K562 (cell line): ENCODE data around the gene ALDH16A1.

Source experiments
- CBFB ChIP-seq: sonication (generic); formaldehyde crosslinking; IDR thresholded peaks from 2 replicates; pipeline ENCODE4 v1.4.0; 2020; ENCODE audit warnings: mild to moderate bottlenecking, missing genetic modification reagents
- CBX5 ChIP-seq: IDR thresholded peaks from 2 replicates; pipeline ENCODE4 v1.6.1; 2014; ENCODE audit warnings: low read depth, borderline replicate concordance
- CEBPB ChIP-seq: fragments of 450-650 bp; IDR thresholded peaks from 2 replicates; pipeline ENCODE4 v1.6.1; 2016; ENCODE audit warnings: missing genetic modification characterization, missing compliant biosample characterization
- FOXJ3 ChIP-seq: sonication (generic); formaldehyde crosslinking; IDR thresholded peaks from 2 replicates; pipeline ENCODE4 v1.4.0; 2020; ENCODE audit warnings: mild to moderate bottlenecking, missing genetic modification reagents
- MAZ ChIP-seq, 2 experiments: fragments of 450-650 bp in 1 of 2; sonication (generic) in 1 of 2; formaldehyde crosslinking; IDR thresholded peaks in 1 of 2; conservative IDR thresholded peaks in 1 of 2; 2 replicates each; pipeline versions ENCODE4 v1.4.0 to v1.5.0; 2020; ENCODE audit warnings: mild to moderate bottlenecking in 1 of 2, missing genetic modification reagents in 1 of 2
- MCM5 ChIP-seq: fragments of 450-650 bp; IDR thresholded peaks from 2 replicates; pipeline ENCODE4 v1.6.1; 2016; ENCODE audit warnings: low read depth
- MEF2D ChIP-seq: conservative IDR thresholded peaks from 2 replicates; pipeline ENCODE4 v1.6.1; 2016; ENCODE audit warnings: low read depth, missing genetic modification characterization, missing compliant biosample characterization
- SAP30 ChIP-seq: fragments of 200-600 bp; sonication (generic); IDR thresholded peaks from 2 replicates; pipeline ENCODE4 v1.6.1; 2012; ENCODE audit warnings: borderline replicate concordance, low read depth, mild to moderate bottlenecking, moderate library complexity, low read length, control low read depth, inconsistent platforms; ENCODE audit not compliant: insufficient read depth, poor library complexity, severe bottlenecking
- SMAD3 ChIP-seq: fragments of 450-650 bp; formaldehyde crosslinking; conservative IDR thresholded peaks from 2 replicates; pipeline ENCODE4 v1.4.0; 2020; ENCODE audit warnings: mild to moderate bottlenecking
- SMARCA4 ChIP-seq: fragments of 450-650 bp; IDR thresholded peaks from 2 replicates; pipeline ENCODE4 v1.6.1; 2016
- UBTF ChIP-seq, 2 experiments: IDR thresholded peaks; 2 replicates each; pipeline ENCODE4 v1.6.1; 2012; ENCODE audit warnings: improper control_type of control experiment in 2 of 2, low read depth in 2 of 2, low read length in 2 of 2, borderline replicate concordance in 1 of 2
- YY1 ChIP-seq, 3 experiments: IDR thresholded peaks; 2 replicates each; pipeline ENCODE4 v1.6.1; 2011; ENCODE audit warnings: low read length in 2 of 3, mild to moderate bottlenecking in 2 of 3, moderate library complexity in 2 of 3, borderline replicate concordance in 1 of 3, control low read depth in 1 of 3, low read depth in 1 of 3; ENCODE audit not compliant: insufficient read depth in 3 of 3, insufficient replicate concordance in 2 of 3, control insufficient read depth in 1 of 3, insufficient read length in 1 of 3; ENCODE audit errors: extremely low read depth in 1 of 3
- ZNF12 ChIP-seq: sonication (generic); formaldehyde crosslinking; IDR thresholded peaks from 2 replicates; pipeline ENCODE4 v1.4.0; 2020; ENCODE audit warnings: mild to moderate bottlenecking, missing genetic modification reagents

DNA sequence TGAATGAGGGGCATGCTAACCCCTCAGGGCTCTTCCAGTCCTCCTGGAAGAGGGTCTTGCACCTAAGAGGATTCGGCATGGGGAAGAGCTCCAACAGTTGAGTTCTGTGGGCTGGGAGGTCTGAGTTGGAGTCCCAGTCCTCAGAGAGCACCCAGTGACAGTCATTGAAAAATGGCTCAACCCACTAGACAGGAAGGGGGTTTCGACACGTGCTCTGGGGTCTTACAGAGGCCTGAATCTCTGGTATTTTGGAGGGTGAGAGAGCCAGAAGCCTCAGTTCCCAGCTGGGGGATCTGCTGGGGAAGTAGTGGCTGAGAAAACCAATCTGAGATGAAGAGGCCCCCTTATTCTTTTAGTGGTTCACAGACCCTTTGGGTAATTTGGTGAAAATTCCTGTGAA, 38.8 kb upstream of the ALDH16A1 start:
- TF ChIP-seq SMAD3, result no peak
- no peak for TF ChIP-seq UBTF (IDR thresholded peaks at IDR 0.05; ENCODE audit: borderline replicate concordance in 1 of 2, low read depth in 2 of 2, low read length in 2 of 2)
- no peak for TF ChIP-seq FOXJ3 (CRISPR knock-in tag)
- TF ChIP-seq CEBPB (tag), result no peak
- no peak for TF ChIP-seq MCM5
- TF ChIP-seq CBX5, result no peak
- no peak for TF ChIP-seq YY1 (IDR thresholded peaks at IDR 0.05; ENCODE audit: borderline replicate concordance in 1 of 3, control insufficient read depth in 1 of 3, extremely low read depth in 1 of 3, insufficient read depth in 3 of 3, insufficient read length in 1 of 3, insufficient replicate concordance in 2 of 3, low read depth in 1 of 3, low read length in 2 of 3)
- no peak for TF ChIP-seq SAP30
- no peak for TF ChIP-seq MEF2D (tag)
- TF ChIP-seq ZNF12 (CRISPR knock-in tag), result no peak
- no peak for TF ChIP-seq SMARCA4
- TF ChIP-seq CBFB (CRISPR knock-in tag), result no peak
- no peak for TF ChIP-seq MAZ (CRISPR knock-in tag; conservative IDR thresholded peaks at IDR 0.05 in 1 of 2, IDR thresholded peaks at IDR 0.05 in 1 of 2)
